ENCODE data around the gene GGTLC3. TPM values are rescaled to one million over a fixed set of nuclear protein-coding genes. Genes with fewer than 3 reads are reported as not detected.
A peak's percentile ranks its signal among the peaks of the same experiment; 100 is the strongest.
"Not testable (repeated sequence)": the region's sequence is repeated elsewhere in the genome, so short reads cannot be mapped to it uniquely, and the experiment has no call there.

The GGTLC3 gene
- total RNA-seq, 4 donors from 2014 or later: not detected

DNA sequence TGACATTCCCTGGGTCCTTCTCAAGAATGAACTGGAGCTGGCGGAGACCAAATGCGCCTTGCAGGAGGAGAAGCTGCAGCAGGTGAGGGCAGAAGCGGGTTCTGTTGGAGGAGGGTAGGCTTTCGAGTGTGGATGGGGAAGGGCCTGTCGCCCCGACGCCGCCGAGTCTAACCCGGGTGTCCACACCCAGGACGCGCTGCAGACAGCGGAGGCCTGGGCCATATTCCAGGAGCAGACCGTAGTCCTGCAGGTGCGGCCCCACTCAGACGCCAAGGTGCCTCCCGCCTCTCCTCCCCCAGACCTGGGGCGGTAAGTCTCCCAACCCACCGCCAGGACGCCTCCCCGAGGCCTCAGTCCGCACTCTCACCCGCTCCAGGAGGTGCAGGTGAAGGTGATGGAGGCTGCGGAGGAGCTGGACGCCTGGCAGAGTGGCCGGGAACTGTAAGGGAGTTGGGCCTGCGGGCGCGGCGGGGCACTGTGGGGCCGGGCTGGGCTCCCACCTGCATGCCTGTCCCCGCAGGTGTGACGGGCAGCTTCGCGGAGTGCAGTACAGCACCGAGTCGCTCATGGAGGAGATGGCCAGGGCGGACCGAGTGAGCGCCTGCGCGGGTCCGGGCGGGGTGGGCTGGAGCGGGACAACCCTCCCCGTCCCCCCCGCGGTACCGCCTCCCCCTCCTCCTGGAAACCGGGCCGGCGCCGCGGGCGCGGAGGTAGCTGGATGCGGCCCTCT lies 11.6 kb upstream of the GGTLC3 start:
- no CpG with 5 or more reads among the region's 57 CpGs for WGBS, 2 donors
- H3K4me3 ChIP-seq (ENCODE audit: low read depth, poor library complexity, severe bottlenecking); DNase-seq (ENCODE audit: low spot score in 2 of 2); intact Hi-C loops (cut with DNase I; ENCODE audit: low total_unique reads): not testable (repeated sequence)

DNA sequence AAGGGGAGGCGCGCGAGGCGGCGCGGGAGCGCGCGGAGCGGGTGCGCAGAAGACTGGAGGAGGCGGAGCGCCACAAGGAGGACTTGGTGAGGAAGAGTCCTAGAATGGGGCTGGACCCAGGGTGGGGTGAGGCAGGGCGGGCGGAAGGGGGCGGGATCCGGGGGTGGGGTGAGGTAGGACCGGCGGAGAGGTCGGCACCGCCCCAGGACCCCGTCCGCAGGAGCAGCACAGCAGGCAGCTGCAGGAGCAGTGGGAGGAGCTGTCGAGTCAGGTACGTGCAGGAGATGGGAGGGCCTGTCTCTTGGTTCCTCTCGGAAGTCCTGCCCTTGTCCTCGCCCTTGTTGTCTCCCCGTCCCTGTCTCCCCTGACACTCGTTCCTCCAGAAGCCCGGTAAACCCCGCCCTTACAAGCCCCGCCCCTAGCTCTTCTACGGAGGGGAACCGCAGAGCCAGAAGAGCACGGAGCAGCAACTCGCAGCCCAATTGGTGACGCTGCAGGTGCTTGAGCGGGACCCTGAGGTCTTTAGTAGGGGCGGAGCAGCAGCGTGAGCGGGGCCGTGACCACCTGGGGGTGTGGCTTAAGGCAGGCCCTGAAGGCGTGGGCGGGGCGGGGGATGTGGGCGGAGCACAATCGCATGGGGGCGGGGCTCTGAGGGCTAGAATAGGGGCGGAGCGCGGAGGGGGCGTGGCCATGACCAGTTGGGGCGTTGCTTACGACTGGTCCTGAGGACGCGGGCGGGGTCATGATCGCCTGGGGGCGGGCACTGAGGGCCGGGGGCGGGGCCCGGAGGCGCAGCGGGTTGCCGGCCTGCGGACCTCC lies 10.8 kb upstream of the GGTLC3 start:
- no CpG with 5 or more reads among the region's 66 CpGs for WGBS, 2 donors
- H3K4me3 ChIP-seq (ENCODE audit: low read depth, poor library complexity, severe bottlenecking); intact Hi-C loops (cut with DNase I; ENCODE audit: low total_unique reads): not testable (repeated sequence)
- DNase-seq (ENCODE audit: low spot score in 2 of 2): peak; percentile 36 to 93

DNA sequence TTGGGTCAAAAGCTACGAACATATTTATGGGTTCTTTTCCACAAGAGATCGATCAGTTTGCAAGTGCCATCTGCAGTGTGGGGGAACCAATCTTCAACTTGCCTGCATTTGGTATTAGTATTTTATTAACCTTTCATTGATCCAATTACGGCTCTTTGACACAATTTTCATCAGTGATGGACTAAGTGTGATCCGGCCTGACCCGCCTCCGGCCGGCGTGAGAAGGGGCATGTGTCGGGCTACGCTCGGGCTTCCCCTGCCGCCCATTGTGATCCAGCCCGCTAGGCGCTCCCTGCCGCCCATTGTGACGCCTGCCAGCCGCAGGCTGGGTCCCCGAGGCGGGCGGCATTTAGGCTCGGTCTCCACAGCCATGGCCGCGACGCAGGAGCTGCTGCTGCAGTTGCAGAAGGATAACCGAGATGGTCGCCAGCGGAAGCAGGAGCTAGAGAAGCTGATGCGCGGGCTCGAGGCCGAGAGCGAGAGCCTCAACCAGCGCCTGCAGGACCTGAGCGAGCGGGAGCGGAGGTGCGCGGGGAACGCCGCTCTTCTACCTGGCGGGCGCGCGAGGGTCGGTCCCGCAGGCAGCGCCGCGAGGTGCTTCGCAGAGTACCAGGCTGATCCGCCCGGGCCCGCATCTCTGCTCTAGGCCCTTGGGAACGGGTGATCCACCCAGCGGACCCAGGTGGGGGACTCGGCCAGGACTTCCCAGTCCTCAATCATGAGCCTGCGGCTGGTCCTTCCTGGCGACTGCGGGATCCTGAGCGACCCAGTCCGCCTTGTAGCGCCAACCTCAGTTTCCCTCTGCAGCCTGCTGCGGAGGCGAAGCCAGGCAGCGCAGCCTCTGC lies 10.0 kb upstream of the GGTLC3 start, which contains the start of gene TMEM191B:
Gene TMEM191B (plus strand): TSS at position 51 of the 845 bp plus-strand sequence. CDS start 179 bp downstream, at position 230.
- DNase-seq (ENCODE audit: low spot score in 2 of 2); intact Hi-C loops (cut with DNase I; ENCODE audit: low total_unique reads); H3K4me3 ChIP-seq (ENCODE audit: low read depth, poor library complexity, severe bottlenecking): not testable (repeated sequence)
- WGBS, 2 donors: no CpG with 5 or more reads among the region's 65 CpGs

DNA sequence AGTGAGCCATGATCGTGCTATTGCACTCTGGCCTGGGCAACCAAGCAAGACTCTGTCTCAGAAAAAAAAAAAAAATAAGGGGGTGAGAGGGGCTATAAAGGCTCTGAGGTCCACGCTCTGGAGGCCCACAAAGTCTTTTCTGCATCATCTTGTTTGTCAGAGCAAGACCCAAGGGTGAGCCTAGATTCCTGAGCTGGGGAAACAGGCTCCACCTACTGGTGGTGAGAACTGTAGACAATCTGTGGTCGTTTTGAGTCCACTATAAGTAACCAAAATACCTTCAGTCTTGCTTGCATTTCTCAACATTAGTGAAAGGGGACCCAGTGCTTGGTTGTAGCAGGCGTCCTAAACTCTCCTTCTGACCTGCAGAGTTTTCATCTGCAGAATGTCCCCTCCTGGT lies 5.4 kb upstream of the GGTLC3 start:
- intact Hi-C loops (cut with DNase I; ENCODE audit: low total_unique reads); DNase-seq (ENCODE audit: low spot score in 2 of 2); H3K4me3 ChIP-seq (ENCODE audit: low read depth, poor library complexity, severe bottlenecking): not testable (repeated sequence)
- no CpG with 5 or more reads among the region's 4 CpGs for WGBS, 2 donors

DNA sequence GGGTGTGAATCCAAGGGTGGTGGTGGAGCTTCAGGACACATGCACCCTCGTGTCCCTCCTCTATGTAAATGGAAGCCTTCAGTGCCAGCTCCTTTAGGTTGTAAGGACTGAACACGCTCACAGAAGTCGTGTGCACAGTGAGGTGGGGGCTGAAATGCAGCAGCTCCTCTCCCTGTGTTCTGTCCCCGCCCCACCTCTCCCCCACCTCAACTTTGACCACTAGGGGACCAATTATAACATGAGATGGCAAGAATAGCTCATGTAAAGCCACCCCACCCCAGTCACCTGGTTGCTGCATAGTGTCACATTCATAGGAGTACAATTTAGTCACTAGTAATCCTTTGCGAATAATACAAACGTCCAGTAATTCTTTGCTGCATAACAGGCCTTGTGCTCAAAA lies 4.8 kb upstream of the GGTLC3 start:
- intact Hi-C loops (cut with DNase I; ENCODE audit: low total_unique reads); DNase-seq (ENCODE audit: low spot score in 2 of 2); H3K4me3 ChIP-seq (ENCODE audit: low read depth, poor library complexity, severe bottlenecking): not testable (repeated sequence)
- WGBS, 2 donors: no CpG with 5 or more reads among the region's 6 CpGs

DNA sequence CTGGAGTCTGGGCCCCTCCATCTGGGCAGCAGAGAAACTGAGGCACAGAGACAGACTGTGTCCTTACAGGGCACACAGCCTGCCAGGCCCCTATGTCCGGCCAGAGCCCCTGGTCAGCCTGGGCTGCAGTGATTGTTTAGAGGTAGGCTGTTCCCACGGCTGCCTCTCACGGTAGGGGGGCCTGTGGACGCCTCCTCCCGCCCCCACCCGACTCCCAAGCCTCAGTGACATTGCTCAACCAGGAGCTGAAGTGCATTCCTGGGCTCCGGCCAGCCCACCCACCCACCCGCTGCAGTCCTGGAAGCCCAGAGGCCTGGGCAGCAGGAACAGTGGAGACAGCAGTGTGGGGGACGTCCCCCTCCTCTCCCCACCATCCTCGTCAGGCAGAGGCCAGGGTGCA lies 4.5 kb downstream of the GGTLC3 start:
- no CpG with 5 or more reads among the region's 10 CpGs for WGBS, 2 donors
- intact Hi-C loops (cut with DNase I; ENCODE audit: low total_unique reads): not testable (repeated sequence)

DNA sequence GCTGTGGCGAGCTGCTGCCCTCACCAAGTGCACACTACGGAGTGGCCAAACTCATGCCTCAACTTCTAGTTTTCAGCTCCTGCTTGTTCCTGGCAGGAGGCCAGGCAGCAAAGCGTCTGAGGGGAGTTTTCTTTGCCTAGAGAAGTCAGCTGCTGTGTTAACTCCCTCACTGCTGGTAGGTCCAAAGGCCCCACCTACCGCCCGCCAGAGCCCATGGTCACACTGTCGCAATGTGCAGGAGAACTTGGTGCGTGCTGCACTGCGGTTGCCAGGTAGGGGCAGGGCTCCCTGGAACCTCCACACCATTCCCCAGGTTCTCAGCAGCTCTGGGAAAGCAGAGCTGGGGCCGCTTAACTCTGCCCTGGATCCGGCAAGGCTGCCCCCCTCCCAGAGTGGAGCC lies 5.6 kb downstream of the GGTLC3 start:
- 57 to 60% methylated on average over 2 to 6 of the region's 10 CpGs for WGBS, 2 donors
- intact Hi-C loops (cut with DNase I; ENCODE audit: low total_unique reads); H3K4me3 ChIP-seq (ENCODE audit: low read depth, poor library complexity, severe bottlenecking): not testable (repeated sequence)
- DNase-seq (ENCODE audit: low spot score in 2 of 2): peak in 1 of 2 donors; percentile 74

More for the DNA sequence above, 4.5 kb downstream of the GGTLC3 start:
- DNase-seq (ENCODE audit: low spot score in 2 of 2); H3K4me3 ChIP-seq (ENCODE audit: low read depth, poor library complexity, severe bottlenecking): not testable (repeated sequence)

DNA sequence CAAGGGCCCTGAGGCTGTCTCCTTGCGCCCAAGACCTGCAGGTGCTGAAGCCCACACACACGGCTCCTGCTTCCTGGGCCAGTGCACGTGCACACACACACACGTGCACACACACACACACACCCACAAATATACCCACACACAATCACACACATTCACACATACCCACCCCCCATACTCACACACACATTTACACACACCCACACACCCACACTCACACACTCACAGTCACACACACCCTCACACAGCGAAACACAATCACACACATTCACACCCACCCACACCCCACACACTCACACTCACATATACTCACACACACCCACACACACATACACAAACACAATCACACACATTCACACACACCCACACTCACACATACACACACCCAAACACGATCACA lies 6.6 kb downstream of the GGTLC3 start:
- 50 to 73% methylated on average over 4 to 6 of the region's 6 CpGs for WGBS, 2 donors
- intact Hi-C loops (cut with DNase I; ENCODE audit: low total_unique reads); H3K4me3 ChIP-seq (ENCODE audit: low read depth, poor library complexity, severe bottlenecking); DNase-seq (ENCODE audit: low spot score in 2 of 2): not testable (repeated sequence)

DNA sequence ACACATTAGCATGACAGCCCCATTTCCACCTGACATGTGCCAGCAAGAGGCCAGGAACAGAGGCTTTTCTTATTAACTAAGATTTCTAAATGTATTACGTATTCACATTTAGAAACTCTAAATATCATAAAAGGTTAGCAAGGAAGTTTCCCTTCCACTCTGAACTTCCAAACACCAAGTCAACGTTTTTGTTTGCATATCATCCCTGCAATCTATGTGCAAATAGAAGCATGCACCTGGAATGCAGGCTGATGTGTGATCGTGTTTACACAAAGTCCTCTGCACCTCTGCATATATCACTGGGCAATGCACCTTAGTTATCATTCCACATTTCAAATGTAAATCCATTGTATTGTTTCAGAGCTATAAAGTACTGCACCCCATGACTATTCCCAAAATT lies 21.7 kb downstream of the GGTLC3 start:
- WGBS, 2 donors: no CpG with 5 or more reads among the region's 3 CpGs
- H3K4me3 ChIP-seq (ENCODE audit: low read depth, poor library complexity, severe bottlenecking); intact Hi-C loops (cut with DNase I; ENCODE audit: low total_unique reads); DNase-seq (ENCODE audit: low spot score in 2 of 2): not testable (repeated sequence)

Other genes with a start within 250 kb of the GGTLC3 start
- 1 to 10 TPM in 1 of 4 donors, under 1 TPM in 1, not detected in 2; 0.34 to 4.9 TPM for gene TMEM191B, start 9.6 kb upstream of the GGTLC3 start, total RNA-seq
- gene RIMBP3, start 93.8 kb upstream of the GGTLC3 start, total RNA-seq: under 1 TPM in 2 of 4 donors, not detected in 2; 0.08 to 0.32 TPM